ENCODE measurements around the gene TTC22. TPM values are rescaled to one million over a fixed set of nuclear protein-coding genes. Genes with fewer than 3 reads are reported as not detected.
A peak's percentile ranks its signal among the peaks of the same experiment; 100 is the strongest.

Gene TTC22
- total RNA-seq, 1 donor from 2014 or later = not detected

GRCh38 chr1:54743416-54744226, 57.5 kb downstream of the TTC22 start:
- Mint-ChIP-seq H3K4me3 (ENCODE audit: unreplicated experiment) (no peak overlapping the region), H3K27ac (ENCODE audit: unreplicated experiment) (no peak overlapping the region), H3K36me3 (ENCODE audit: unreplicated experiment) (peaks cover 17% of the 10 kb centered on the region), H3K4me1 (ENCODE audit: unreplicated experiment) (no peaks in the 10 kb centered on the region), H3K9me3 (ENCODE audit: unreplicated experiment) (no peaks in the 10 kb centered on the region), H3K27me3 (ENCODE audit: unreplicated experiment) (peaks cover 3% of the 10 kb centered on the region)
- TF ChIP-seq, protein P1, sequence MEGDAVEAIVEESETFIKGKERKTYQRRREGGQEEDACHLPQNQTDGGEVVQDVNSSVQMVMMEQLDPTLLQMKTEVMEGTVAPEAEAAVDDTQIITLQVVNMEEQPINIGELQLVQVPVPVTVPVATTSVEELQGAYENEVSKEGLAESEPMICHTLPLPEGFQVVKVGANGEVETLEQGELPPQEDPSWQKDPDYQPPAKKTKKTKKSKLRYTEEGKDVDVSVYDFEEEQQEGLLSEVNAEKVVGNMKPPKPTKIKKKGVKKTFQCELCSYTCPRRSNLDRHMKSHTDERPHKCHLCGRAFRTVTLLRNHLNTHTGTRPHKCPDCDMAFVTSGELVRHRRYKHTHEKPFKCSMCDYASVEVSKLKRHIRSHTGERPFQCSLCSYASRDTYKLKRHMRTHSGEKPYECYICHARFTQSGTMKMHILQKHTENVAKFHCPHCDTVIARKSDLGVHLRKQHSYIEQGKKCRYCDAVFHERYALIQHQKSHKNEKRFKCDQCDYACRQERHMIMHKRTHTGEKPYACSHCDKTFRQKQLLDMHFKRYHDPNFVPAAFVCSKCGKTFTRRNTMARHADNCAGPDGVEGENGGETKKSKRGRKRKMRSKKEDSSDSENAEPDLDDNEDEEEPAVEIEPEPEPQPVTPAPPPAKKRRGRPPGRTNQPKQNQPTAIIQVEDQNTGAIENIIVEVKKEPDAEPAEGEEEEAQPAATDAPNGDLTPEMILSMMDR (IDR thresholded peaks at IDR 0.05) = no peak
- peak; percentile 64 for DNase-seq (ENCODE audit: extremely low spot score, unreplicated experiment)

- no peak overlapping the region for H3K4me3 Mint-ChIP-seq (ENCODE audit: unreplicated experiment)
- H3K27ac Mint-ChIP-seq (ENCODE audit: unreplicated experiment) = no peak overlapping the region
- no peaks in the 10 kb centered on the region for H3K4me1 Mint-ChIP-seq (ENCODE audit: unreplicated experiment)
- no peaks in the 10 kb centered on the region for H3K27me3 Mint-ChIP-seq (ENCODE audit: unreplicated experiment)
- TF ChIP-seq, protein P1 (IDR thresholded peaks at IDR 0.05) = no peak
- peaks cover 27% of the 10 kb centered on the region for H3K36me3 Mint-ChIP-seq (ENCODE audit: unreplicated experiment)
- peak; percentile 53 for DNase-seq (ENCODE audit: extremely low spot score, unreplicated experiment)
- H3K9me3 Mint-ChIP-seq (ENCODE audit: unreplicated experiment) = no peaks in the 10 kb centered on the region
Measured at GRCh38 chr1:54742282-54742681, 58.8 kb downstream of the TTC22 start.

- H3K4me1 Mint-ChIP-seq (ENCODE audit: unreplicated experiment) = no peaks in the 10 kb centered on the region
- H3K4me3 Mint-ChIP-seq (ENCODE audit: unreplicated experiment) = no peak overlapping the region
- H3K36me3 Mint-ChIP-seq (ENCODE audit: unreplicated experiment) = peaks cover 34% of the 10 kb centered on the region
- DNase-seq (ENCODE audit: extremely low spot score, unreplicated experiment) = peak; percentile 56
- H3K27me3 Mint-ChIP-seq (ENCODE audit: unreplicated experiment) = no peaks in the 10 kb centered on the region
- no peaks in the 10 kb centered on the region for H3K9me3 Mint-ChIP-seq (ENCODE audit: unreplicated experiment)
- no peak overlapping the region for H3K27ac Mint-ChIP-seq (ENCODE audit: unreplicated experiment)
- TF ChIP-seq, protein P1 (IDR thresholded peaks at IDR 0.05) = no peak
Measured at GRCh38 chr1:54741531-54741930, 59.6 kb downstream of the TTC22 start.

DNA sequence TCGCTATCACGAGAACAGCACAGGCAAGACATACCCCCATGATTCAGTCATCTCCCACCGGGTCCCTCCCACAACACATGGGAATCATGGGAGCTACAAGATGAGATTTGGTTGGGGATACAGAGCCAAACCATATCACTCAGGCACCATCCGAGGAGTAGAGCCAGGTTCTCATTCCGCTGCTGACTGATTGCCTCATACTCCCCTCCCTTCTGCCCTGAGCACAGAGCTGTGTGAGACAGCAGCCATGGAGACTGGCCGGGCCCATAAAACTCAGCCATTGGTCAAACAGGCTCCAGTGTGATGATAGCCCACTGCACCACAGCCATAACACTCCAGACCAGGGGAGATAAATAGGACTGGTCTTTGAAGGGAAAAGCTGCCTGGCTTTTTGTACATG, 62.9 kb downstream of the TTC22 start:
- Mint-ChIP-seq H3K9me3 (ENCODE audit: unreplicated experiment) (no peaks in the 10 kb centered on the region), H3K27ac (ENCODE audit: unreplicated experiment) (no peak overlapping the region), H3K27me3 (ENCODE audit: unreplicated experiment) (no peaks in the 10 kb centered on the region), H3K4me1 (ENCODE audit: unreplicated experiment) (peaks cover 3% of the 10 kb centered on the region), H3K4me3 (ENCODE audit: unreplicated experiment) (no peak overlapping the region), H3K36me3 (ENCODE audit: unreplicated experiment) (peaks cover 50% of the 10 kb centered on the region)
- TF ChIP-seq, protein P1 (IDR thresholded peaks at IDR 0.05) = no peak
- DNase-seq (ENCODE audit: extremely low spot score, unreplicated experiment) = peak; percentile 32

DNA sequence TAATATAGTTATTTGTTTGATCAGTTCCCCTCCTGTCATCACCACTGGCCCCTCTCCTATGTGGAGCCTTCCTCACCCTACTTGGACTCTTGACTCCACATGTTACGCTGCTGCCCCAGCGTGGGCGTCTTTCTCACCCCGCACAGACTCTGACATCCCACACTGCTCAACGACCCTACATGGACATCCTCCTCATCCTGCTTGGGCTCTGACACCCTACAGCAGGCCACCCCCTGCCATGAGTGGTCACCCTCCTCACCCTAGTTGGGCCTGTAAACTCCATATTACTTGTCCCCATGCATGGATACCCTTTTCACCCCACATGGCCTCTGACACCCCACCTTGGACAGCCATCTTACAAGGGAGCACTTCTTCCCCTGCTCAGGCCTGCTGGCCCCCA, 64.4 kb downstream of the TTC22 start:
- Mint-ChIP-seq H3K4me3 (ENCODE audit: unreplicated experiment) (no peak overlapping the region), H3K27me3 (ENCODE audit: unreplicated experiment) (no peaks in the 10 kb centered on the region), H3K36me3 (ENCODE audit: unreplicated experiment) (peaks cover 46% of the 10 kb centered on the region), H3K27ac (ENCODE audit: unreplicated experiment) (no peak overlapping the region), H3K9me3 (ENCODE audit: unreplicated experiment) (no peaks in the 10 kb centered on the region), H3K4me1 (ENCODE audit: unreplicated experiment) (peaks cover 3% of the 10 kb centered on the region)
- TF ChIP-seq, protein P1 (IDR thresholded peaks at IDR 0.05) = no peak
- peak; percentile 66 for DNase-seq (ENCODE audit: extremely low spot score, unreplicated experiment)

Other genes starting within 250 kb of the TTC22 start
- not detected in 2 replicates for gene FAM151A, start 177.8 kb downstream of the TTC22 start, total RNA-seq
- gene MROH7, start 159.5 kb downstream of the TTC22 start, total RNA-seq = 0.11 TPM in 1 of 2 replicates, not detected in the other
- 14.4 and 16.6 TPM in 2 replicates for gene TTC4, start 85.5 kb downstream of the TTC22 start, total RNA-seq
- gene PARS2, start 36.8 kb downstream of the TTC22 start, total RNA-seq = 4.4 and 5.5 TPM in 2 replicates
- 76.1 and 87.2 TPM in 2 replicates for gene DHCR24, start 85.9 kb upstream of the TTC22 start, total RNA-seq
- not detected in 2 replicates for gene TMEM61, start 179.3 kb upstream of the TTC22 start, total RNA-seq
- gene BSND, start 197.6 kb upstream of the TTC22 start, total RNA-seq = not detected in 2 replicates
- gene PCSK9, start 238.2 kb upstream of the TTC22 start, total RNA-seq = 2.2 and 2.3 TPM in 2 replicates

Measured in osteocyte (in vitro differentiated cells).